ENCODE data around the gene KIF19.

The KIF19 gene

DNA sequence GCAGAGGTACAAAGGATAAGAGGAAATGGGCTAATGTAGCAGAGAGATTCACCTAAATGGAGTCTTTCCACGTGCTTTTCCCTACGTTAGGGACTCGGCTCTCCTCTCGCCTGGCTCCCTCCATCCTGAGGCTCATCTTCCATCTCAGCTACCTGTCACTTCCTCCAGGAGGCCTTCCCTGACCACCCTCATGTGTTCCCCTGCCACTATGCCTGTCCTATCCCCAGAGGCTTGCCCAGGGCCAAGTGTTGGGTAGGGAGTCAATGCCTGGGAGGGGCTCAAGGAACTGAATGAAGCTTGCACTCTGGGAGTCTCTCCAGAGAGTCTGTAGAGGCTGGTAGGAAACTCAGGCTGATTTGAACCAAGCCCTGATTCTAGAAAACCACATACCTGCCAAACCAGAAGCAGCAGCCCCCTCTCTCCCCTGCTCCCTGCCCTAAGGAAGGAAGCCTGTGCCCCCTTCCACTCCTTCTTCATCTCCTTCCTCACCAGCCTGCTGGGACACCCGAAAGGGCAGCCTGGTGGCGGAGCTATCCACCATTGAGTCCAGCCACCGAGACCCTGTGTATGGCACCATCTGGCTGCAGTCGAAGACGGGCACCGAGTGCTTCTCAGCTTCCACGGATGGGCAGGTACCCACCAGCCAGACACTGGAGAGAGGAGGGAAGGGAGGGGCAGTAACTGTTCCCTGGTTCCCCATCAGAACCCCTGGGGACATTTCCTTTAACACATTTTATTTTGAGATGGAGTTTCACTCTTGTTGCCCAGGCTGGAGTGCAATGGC is 26.6 kb upstream of the KIF19 start:
- FAIRE-seq = no peak

GRCh38 chr17:74303305-74303704 is 22.7 kb upstream of the KIF19 start:
- FAIRE-seq (no peak), DNase-seq (ENCODE audit: extremely low spot score, insufficient read length, low read depth) (no peak)

More for the DNA sequence above, 26.6 kb upstream of the KIF19 start:
- no peak for DNase-seq (ENCODE audit: extremely low spot score, insufficient read length, low read depth)

DNA sequence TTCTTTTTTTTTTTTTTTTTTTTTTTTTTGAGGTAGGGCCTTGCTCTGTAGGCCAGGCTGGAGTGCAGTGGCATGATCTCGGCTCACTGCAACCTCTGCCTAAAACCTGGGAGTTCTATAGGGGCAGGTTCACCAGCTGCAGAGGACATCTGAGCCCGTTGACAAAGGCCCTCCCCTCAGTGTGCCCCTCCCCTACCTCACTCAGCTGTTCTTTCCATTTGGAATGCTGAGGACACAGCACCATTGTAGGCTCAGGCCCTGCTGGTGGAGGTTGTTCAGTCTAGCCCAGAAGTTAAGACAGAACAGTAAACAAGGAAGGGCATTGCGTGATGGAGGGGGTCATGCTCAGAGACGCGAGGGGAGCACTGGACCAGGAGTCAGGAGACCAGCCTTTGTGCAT is 21.8 kb upstream of the KIF19 start:
- FAIRE-seq (no peak), DNase-seq (ENCODE audit: extremely low spot score, insufficient read length, low read depth) (no peak)

DNA sequence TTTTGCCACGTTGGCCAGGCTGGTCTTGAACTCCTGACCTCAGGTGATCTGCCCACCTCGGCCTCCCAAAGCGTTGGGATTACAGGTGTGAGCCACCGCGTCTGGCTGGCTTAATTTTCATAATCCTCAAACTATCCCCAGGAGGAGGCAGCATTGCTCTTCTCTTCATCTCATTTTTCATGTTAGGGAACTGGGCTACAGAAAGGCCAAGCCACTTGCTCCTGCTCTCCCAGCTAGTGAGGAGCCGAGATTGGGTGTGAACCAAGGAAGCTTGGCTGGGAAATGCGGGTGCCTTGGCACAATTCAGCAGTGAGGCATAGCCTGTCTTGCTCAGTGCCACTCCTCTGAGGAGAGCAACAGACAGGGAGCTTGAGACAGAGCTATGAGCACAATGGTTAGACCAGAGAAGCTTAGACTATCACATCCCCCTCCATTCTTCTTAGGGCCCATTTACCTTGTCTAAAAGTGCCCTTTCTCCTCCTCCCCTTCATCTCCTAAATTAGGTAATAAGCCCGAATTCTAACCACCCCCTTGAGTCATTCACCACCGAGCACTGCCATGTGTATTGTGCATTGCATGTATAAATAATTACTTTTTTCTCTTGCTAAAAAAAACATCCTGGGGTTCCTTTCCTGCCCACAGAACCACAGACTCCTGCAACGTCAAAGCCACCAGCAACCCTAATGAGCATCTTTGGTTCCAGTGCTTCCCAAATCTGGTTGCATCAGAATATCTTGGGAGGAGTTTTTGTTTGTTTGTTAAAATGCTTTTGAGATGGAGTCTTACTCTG is 20.0 kb upstream of the KIF19 start:
- DNase-seq (ENCODE audit: extremely low spot score, insufficient read length, low read depth) (no peak), FAIRE-seq (no peak)

DNA sequence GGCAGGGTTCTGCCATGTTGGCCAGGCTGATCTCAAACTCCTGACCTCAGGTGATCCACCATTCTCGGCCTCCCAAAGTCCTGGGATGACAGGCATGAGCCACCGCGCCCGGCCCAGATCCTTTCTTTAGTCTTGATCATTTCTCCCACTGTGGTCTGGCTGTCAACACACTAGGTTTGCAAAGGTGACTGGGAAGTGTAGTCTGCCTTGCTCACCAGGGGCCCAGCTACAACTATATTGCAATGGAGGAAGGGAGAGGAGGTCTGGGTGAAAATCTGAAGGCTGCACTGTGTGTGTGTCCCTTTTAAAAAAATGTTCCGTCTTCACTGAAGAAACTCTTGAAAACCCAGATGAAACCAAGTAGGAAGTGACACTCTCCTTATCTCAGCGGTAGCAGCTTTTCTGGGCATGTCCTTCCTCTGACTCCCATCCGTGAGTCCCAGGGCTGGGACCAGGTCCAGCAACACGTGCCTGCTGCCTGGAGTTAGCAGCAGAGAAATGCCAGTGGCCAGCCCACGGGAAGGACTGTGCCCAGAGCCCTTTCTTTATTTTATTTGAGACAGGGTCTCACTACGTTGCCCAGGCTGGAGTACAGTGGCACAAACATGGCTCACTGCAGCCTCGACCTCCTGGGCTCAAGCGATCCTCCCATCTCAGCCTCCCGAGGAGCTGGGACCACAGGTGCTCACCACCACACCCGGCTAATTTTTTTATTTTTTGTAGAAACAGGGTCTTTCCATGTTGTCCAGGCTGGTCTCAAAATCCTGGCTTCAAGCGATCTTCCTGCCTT is 17.8 kb upstream of the KIF19 start:
- FAIRE-seq (no peak), DNase-seq (ENCODE audit: extremely low spot score, insufficient read length, low read depth) (no peak)

GRCh38 chr17:74309902-74310301 is 16.1 kb upstream of the KIF19 start:
- FAIRE-seq (no peak), DNase-seq (ENCODE audit: extremely low spot score, insufficient read length, low read depth) (no peak)

DNA sequence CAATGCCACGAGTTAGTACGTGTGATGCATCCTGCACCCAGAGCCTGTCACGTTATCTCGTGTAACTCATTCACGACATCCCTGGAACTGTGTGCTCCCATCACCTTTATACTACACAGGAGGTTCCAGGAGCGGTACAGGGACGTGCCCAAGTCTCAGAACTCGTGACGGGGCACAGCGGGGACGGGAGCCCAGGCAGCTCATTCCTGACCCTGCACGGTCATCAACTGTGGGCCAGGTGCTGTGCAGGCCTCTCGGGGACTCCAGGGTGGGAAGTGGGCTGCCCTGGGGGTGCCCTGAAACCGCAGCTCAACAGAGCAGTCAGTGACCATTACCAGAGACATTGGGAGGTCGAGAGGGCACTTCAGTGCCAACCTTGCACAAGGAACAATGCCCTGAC is 11.1 kb upstream of the KIF19 start:
- no peak for FAIRE-seq

DNA sequence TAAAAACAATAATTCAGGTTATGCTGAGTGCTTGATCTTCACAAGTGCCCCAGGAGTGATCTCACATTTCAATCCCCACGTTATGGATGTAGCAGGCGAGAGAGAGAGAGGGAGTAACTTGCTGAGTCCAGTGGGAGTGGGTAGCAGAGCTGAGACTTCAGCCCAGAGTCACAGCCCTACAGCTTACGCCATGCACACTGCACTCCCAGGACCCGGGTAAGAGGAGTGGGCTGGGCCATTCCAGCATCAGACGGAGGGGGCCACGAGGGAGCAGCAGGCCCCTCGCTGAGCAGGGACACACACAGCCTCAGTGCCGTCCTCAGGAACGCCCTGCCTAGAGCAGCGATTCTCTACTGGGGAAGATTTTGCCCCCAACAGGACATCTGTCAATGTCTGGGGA is 9.8 kb upstream of the KIF19 start:
- FAIRE-seq (no peak), DNase-seq (ENCODE audit: extremely low spot score, insufficient read length, low read depth) (no peak)

More for the DNA sequence above, 11.1 kb upstream of the KIF19 start:
- DNase-seq (ENCODE audit: extremely low spot score, insufficient read length, low read depth) = no peak

- no peak for DNase-seq (ENCODE audit: extremely low spot score, insufficient read length, low read depth)
- no peak for FAIRE-seq
These were observed 9.0 kb upstream of the KIF19 start for GRCh38 chr17:74317071-74317470.

GRCh38 chr17:74318391-74318790 is 7.6 kb upstream of the KIF19 start:
- FAIRE-seq = no peak
- DNase-seq (ENCODE audit: extremely low spot score, insufficient read length, low read depth) = no peak

DNA sequence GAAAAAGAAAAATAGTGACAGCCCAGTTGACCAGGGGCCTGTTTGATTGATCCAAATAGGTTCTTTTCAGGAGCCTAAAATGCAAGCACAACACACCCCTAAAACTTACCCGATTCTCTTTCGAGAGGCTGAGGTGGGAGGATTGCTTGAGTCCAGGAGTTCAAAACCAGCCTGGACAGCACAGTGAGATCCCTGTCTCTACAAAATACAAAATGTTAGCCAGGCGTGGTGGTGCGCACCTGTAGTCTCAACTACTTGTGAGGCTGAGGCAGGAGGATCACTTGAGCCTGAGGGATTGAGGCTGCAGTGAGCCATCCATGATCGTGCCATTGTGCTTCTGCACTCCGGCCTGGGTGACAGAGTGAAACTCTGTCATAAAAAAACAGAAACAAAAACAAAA is 1.5 kb upstream of the KIF19 start:
- no peak for FAIRE-seq

GRCh38 chr17:74325376-74325742 is 667 bp upstream of the KIF19 start:
- DNase-seq (ENCODE audit: extremely low spot score, insufficient read length, low read depth) = no peak
- no peak for FAIRE-seq

More for the DNA sequence above, 1.5 kb upstream of the KIF19 start:
- no peak for DNase-seq (ENCODE audit: extremely low spot score, insufficient read length, low read depth)

DNA sequence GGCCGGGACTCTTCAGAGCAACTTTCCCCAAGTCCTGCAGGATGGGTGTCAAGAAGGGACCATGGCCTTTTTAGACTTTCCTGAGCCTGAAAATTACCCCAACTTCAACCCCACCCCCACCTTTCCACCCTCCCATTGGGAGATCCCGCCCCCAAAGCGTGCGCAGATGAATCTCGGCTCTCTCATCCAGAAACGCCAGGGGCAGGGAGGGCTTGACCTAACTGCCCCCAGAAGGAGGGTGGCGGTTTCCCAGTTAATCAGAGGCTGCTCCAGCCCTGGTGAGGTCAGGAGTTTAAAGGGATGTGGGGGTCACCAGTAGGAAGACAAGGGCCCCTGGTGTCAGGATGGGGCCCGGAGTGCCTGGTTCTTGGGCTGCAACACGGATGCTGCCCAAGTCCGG is 480 bp downstream of the KIF19 start:
- no peak for DNase-seq (ENCODE audit: extremely low spot score, insufficient read length, low read depth)
- FAIRE-seq = no peak

- FAIRE-seq (no peak), DNase-seq (ENCODE audit: extremely low spot score, insufficient read length, low read depth) (no peak)
These were observed 2.5 kb downstream of the KIF19 start for GRCh38 chr17:74328487-74328886.

DNA sequence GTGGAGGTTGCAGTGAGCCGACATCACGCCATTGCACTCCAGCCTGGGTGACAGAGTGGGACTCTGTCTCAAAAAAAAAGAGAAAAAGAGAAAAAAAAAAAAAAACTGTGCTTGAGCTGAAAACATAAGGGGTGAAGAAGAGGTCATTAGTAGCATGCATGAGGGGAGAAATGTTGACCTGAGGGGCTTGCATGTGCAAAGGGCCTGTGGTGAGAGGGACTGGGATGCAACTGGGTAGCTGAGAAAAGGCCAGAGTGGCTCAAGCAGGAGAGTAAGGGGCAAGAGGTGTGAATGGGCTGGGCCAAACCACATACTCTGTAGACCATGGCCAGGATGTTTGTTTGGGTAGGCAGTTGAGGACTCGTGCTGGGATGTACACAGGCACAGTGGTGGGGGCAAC is 3.4 kb downstream of the KIF19 start:
- DNase-seq (ENCODE audit: extremely low spot score, insufficient read length, low read depth) (no peak), FAIRE-seq (no peak)

DNA sequence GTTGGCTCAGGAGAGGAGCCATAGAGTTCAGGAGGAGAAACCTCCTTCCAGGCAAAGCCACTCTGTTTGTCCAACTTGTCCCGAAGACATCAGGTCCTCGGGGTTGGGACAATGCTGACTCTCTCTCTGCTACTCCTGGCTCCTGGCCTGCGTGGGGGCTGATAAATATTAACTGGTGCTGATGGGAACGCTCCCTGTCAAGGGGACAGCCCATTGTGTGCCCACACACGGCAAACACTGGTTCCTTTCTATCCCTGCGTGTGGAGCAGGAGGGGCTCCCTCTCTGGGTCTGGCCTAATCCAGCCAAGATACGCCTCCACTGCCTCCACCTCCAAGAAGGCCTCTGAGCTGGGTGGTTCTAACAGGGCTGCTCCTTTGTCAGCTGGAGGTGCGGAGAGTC is 4.4 kb downstream of the KIF19 start:
- FAIRE-seq = no peak
- no peak for DNase-seq (ENCODE audit: extremely low spot score, insufficient read length, low read depth)

DNA sequence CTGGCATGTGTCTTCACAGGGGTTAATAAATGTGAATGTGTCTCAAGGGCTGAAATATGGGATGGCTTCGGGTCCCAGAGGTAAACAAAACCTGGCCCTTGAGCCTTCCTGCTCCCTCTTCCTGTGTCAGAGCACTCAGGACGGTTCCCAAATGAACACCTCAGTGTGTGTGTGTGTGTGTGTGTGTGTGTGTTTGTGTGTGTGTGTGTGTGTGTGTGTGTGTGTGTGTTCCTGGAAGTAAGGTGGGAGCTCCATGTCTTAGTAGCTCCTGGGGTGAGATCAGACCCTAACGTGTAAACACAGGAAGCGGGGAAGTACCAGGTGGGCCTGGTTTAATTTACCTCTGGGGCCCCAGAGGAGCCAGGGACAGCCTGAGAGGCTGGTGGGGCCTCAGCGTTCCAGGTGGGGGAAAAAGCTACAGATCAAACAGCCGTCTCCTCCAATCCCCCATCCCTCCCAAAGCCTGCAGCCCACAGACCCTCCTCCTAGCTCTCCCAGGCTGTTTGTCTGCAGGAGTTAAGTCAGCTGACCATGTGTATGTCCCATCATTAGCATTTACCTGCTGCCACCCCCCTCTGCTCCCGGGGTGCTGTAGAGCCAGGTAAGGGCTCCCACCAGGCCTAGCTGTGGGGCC is 6.1 kb downstream of the KIF19 start:
- FAIRE-seq (no peak), DNase-seq (ENCODE audit: extremely low spot score, insufficient read length, low read depth) (no peak)

- DNase-seq (ENCODE audit: extremely low spot score, insufficient read length, low read depth) (no peak), FAIRE-seq (no peak)
These were observed 6.8 kb downstream of the KIF19 start for GRCh38 chr17:74332763-74333283.

DNA sequence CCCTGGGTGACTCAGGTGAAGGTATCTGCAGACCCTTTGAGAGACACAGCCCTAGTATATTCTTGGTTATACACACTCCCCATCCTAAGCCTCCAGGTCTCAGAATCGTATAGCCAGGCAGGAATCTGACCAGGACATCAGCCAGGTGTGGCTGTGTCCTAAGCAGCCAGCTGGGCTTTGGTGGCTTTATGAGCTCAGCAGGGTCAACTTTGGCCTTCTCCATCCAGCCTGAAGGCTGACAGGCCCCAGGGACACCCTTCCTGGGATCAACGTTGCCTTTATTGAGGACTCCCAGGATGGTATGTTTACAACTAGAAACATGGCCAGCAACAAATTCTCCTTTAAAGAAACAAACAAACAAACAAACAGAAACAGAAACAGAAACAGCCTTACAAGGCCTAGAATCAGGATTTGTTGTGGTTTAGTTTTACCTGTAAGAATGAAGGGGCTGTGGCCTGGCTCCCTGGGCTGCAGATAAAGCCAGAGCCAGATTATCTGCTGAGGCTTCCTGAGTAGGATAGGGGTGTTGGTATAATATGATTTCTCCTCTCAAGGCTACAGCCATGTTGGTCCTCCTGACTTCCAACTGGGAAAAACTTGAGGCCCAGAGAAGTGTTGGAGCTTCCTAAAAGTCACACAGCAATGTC is 8.5 kb downstream of the KIF19 start:
- no peak for DNase-seq (ENCODE audit: extremely low spot score, insufficient read length, low read depth)
- FAIRE-seq = no peak
